Mucosa of stomach (tissue), 1 donor: Measurements from ENCODE around the gene EFL1.

Source experiments
- H3K27me3 ChIP-seq: one replicate; pipeline ENCODE4 v1.7.0; 2013; ENCODE audit warnings: mild to moderate bottlenecking, low read length; ENCODE audit not compliant: control insufficient read depth, insufficient read depth
- H3K36me3 ChIP-seq: one replicate; pipeline ENCODE4 v1.7.0; 2013; ENCODE audit warnings: low read length; ENCODE audit not compliant: control insufficient read depth, insufficient read depth
- H3K4me1 ChIP-seq: one replicate; pipeline ENCODE4 v1.7.0; 2013; ENCODE audit warnings: mild to moderate bottlenecking, low read length; ENCODE audit not compliant: control insufficient read depth, insufficient read depth
- H3K4me3 ChIP-seq: one replicate; pipeline ENCODE4 v1.7.0; 2013; ENCODE audit warnings: low read length
- H3K9ac ChIP-seq: one replicate; pipeline ENCODE4 v1.7.0; 2013; ENCODE audit warnings: mild to moderate bottlenecking, low read length, moderate library complexity
- H3K9me3 ChIP-seq: one replicate; pipeline ENCODE4 v1.7.0; 2013; ENCODE audit warnings: mild to moderate bottlenecking, low read length, moderate library complexity; ENCODE audit not compliant: control insufficient read depth
- donor health status: Pancreatic carcinoma.

The EFL1 gene

GRCh38 chr15:82172506-82172905 is 90.0 kb downstream of the EFL1 start:
- Histone ChIP-seq H3K9ac (no peak overlapping the region), H3K4me1 (no peaks in the 10 kb centered on the region), H3K27me3 (no peaks in the 10 kb centered on the region), H3K4me3 (no peak overlapping the region), H3K36me3 (no peaks in the 10 kb centered on the region), H3K9me3 (no peaks in the 10 kb centered on the region)

DNA sequence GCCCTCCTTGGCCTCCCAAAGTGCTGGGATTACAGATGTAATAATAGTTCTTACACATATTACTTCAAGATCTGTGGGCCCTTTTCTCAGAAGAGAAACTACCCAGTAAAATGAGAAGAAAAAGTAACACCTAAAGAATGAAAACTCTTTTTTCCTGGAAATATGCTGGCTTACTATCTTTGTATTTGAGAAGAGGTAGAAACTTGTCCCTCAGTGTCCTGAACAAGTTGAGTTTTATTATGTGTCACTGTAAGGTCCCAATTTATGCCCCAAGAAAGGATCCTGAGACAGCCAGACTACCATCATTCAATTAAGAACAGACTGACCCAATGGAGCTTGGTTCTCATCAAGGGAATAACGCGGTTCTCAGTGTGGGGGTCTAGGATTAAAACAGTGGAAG is 93.8 kb downstream of the EFL1 start:
- H3K36me3 ChIP-seq, result no peaks in the 10 kb centered on the region
- H3K9me3 ChIP-seq, result no peaks in the 10 kb centered on the region
- no peak overlapping the region for H3K4me3 ChIP-seq

GRCh38 chr15:82168296-82168695 is 94.2 kb downstream of the EFL1 start:
- H3K36me3 ChIP-seq, result no peaks in the 10 kb centered on the region
- H3K4me3 ChIP-seq, result no peak overlapping the region
- no peak overlapping the region for H3K9ac ChIP-seq
- no peaks in the 10 kb centered on the region for H3K27me3 ChIP-seq
- no peaks in the 10 kb centered on the region for H3K4me1 ChIP-seq
- H3K9me3 ChIP-seq, result no peaks in the 10 kb centered on the region

More for the DNA sequence above, 93.8 kb downstream of the EFL1 start:
- no peaks in the 10 kb centered on the region for H3K4me1 ChIP-seq
- H3K27me3 ChIP-seq, result no peaks in the 10 kb centered on the region
- H3K9ac ChIP-seq, result no peak overlapping the region

- Histone ChIP-seq H3K27me3 (no peaks in the 10 kb centered on the region), H3K9me3 (no peaks in the 10 kb centered on the region), H3K4me1 (no peaks in the 10 kb centered on the region), H3K9ac (no peak overlapping the region), H3K4me3 (no peak overlapping the region), H3K36me3 (no peaks in the 10 kb centered on the region)
Measured at GRCh38 chr15:82165948-82166376, 96.6 kb downstream of the EFL1 start.

DNA sequence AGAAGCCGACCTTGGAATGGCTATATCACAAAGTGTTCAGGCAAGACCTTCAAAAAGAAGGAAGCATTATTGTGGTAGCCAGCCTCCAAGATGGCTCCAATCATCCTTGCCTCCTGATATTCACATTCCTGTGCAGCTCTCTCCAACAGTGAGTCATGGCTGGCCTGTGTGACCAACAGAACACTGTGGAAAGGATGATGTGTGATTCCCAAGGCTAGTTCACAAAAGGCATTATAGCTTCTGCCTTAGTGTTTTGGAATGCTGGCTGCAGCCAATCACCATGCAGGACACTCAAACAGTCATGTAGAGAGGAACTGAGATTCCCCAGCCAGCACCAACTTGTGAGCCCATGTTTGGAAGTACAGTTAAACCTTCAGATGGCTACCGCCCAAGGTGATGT is 102.6 kb downstream of the EFL1 start:
- Histone ChIP-seq H3K4me3 (no peak overlapping the region), H3K36me3 (no peaks in the 10 kb centered on the region), H3K9ac (no peak overlapping the region), H3K4me1 (no peaks in the 10 kb centered on the region), H3K27me3 (no peaks in the 10 kb centered on the region), H3K9me3 (no peaks in the 10 kb centered on the region)

- H3K9me3 ChIP-seq, result no peaks in the 10 kb centered on the region
- no peaks in the 10 kb centered on the region for H3K36me3 ChIP-seq
- no peaks in the 10 kb centered on the region for H3K4me1 ChIP-seq
- no peak overlapping the region for H3K9ac ChIP-seq
- no peak overlapping the region for H3K4me3 ChIP-seq
- no peaks in the 10 kb centered on the region for H3K27me3 ChIP-seq
Measured at GRCh38 chr15:82158811-82159210, 103.7 kb downstream of the EFL1 start.

DNA sequence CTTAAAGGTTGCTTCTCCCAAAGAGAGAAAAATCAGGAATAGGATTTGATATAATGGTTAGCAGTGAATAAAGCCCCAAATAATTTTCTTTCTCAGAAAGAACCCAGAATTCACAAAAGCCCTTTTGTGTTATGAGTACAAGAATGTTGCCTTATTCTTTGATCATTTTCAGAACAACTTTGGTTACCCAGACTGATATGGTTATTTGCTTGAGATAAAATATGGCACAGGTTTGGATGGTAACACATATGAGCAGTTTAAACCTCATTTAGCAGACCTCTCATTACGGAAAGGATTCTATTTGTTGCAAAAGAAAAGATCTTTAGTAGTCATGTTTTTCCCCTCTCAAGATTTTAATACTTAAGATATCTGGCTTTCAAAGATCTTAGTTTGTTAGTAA is 111.9 kb downstream of the EFL1 start:
- no peaks in the 10 kb centered on the region for H3K9me3 ChIP-seq
- peaks cover 8% of the 10 kb centered on the region for H3K4me1 ChIP-seq
- no peaks in the 10 kb centered on the region for H3K27me3 ChIP-seq
- no peak overlapping the region for H3K4me3 ChIP-seq
- H3K36me3 ChIP-seq, result peaks cover 4% of the 10 kb centered on the region
- H3K9ac ChIP-seq, result no peak overlapping the region

DNA sequence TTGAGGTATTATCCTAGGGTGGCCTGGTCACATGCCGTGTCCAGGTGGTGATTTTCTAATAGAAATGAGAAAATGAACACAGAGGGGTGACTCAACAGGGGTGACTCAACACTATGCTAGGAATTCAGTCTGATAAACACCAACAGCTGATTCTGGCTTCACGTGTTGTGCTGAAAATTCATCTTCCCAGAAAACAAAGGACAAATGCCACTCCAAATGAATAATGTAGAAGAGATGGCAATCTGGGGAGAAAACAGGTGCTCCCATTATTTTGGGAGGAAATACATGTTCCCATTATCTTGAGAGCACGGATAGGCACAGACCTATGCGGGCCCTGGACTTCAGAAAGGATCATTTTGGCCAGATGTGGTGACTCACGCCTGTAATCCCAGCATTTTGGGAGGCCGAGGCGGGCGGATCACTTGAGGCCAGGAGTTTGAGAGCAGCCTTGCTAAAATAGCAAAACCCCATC is 115.5 kb downstream of the EFL1 start:
- H3K9ac ChIP-seq, result no peak overlapping the region
- peaks cover 8% of the 10 kb centered on the region for H3K4me1 ChIP-seq
- no peak overlapping the region for H3K4me3 ChIP-seq
- H3K9me3 ChIP-seq, result no peaks in the 10 kb centered on the region
- H3K36me3 ChIP-seq, result peaks cover 4% of the 10 kb centered on the region
- no peaks in the 10 kb centered on the region for H3K27me3 ChIP-seq

- Histone ChIP-seq H3K27me3 (no peaks in the 10 kb centered on the region), H3K4me3 (no peak overlapping the region), H3K9me3 (no peaks in the 10 kb centered on the region), H3K4me1 (peaks cover 8% of the 10 kb centered on the region), H3K36me3 (peaks cover 4% of the 10 kb centered on the region), H3K9ac (no peak overlapping the region)
Measured at GRCh38 chr15:82146576-82146975, 116.0 kb downstream of the EFL1 start.

GRCh38 chr15:82143390-82144385 is 118.8 kb downstream of the EFL1 start:
- no peak overlapping the region for H3K9ac ChIP-seq

GRCh38 chr15:82140886-82141285 is 121.6 kb downstream of the EFL1 start:
- H3K4me3 ChIP-seq, result no peak overlapping the region
- H3K4me1 ChIP-seq, result peaks cover 6% of the 10 kb centered on the region
- no peaks in the 10 kb centered on the region for H3K27me3 ChIP-seq
- no peak overlapping the region for H3K9ac ChIP-seq
- H3K36me3 ChIP-seq, result no peaks in the 10 kb centered on the region
- H3K9me3 ChIP-seq, result no peaks in the 10 kb centered on the region

More at GRCh38 chr15:82143390-82144385, 118.8 kb downstream of the EFL1 start:
- Histone ChIP-seq H3K9me3 (no peaks in the 10 kb centered on the region), H3K4me3 (no peak overlapping the region), H3K27me3 (no peaks in the 10 kb centered on the region), H3K4me1 (peaks cover 8% of the 10 kb centered on the region), H3K36me3 (no peaks in the 10 kb centered on the region)

DNA sequence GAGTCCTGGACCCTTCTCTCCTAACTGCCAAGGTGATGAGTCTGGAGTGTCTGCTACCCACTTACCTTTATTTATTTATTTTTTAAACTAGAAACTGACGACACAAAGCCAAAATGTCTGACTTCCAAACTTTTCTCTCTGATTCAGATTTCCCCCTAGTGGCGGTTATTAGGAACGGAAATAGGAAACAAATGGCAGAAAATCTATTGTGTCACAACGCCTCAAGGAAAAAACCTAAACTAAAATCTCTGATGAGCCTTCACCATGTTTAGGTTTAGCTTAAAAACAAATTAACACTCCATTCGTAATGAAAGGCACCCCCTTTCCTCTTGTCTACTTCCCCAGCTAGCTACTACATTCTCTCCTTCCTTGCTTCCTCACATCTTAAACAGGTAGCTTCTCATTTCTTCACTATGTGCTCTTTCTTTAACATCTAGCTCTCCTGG is 122.7 kb downstream of the EFL1 start:
- H3K4me3 ChIP-seq, result no peak overlapping the region
- H3K9ac ChIP-seq, result no peak overlapping the region
- no peaks in the 10 kb centered on the region for H3K36me3 ChIP-seq
- no peaks in the 10 kb centered on the region for H3K9me3 ChIP-seq
- H3K4me1 ChIP-seq, result peaks cover 6% of the 10 kb centered on the region
- no peaks in the 10 kb centered on the region for H3K27me3 ChIP-seq
